NCI-H1694 treated with DMSO at 0.1 percent for 48 hours (cell line): ENCODE measurements around the gene GBP1.
"Not testable (repeated sequence)": the region's sequence is repeated elsewhere in the genome, so short reads cannot be mapped to it uniquely, and the experiment has no call there.

ENCODE experiments used
- DNase-seq: peaks from one replicate; lab custom pipeline; 2025; lab: John Stamatoyannopoulos, UW

GBP1 gene

GRCh38 chr1:89065079-89065868 lies at the start of gene GBP1:
Gene GBP1 (minus strand): TSS chr1:89065208. CDS start chr1:89063234, 1,974 bp downstream.
- DNase-seq, result no peak

DNA sequence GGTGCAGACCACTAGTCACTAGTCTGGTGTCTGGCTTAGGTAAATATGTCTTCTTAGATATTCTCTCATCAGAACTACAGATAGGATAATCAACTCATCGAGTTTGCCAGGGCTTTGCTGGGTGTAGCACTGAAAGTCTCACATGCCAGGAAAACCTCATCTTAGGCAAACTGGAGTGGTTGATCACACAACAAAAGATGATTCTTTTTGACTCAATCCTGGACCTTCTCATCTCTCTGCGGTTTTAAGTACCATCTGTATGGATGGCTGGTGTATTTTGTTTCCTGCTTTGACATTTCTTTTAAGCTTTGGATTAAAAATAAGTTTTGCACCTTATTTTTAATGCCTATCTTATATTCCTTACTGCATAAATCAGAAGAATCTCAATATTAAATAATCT lies 49.7 kb upstream of the GBP1 start:
- DNase-seq, result no peak

DNA sequence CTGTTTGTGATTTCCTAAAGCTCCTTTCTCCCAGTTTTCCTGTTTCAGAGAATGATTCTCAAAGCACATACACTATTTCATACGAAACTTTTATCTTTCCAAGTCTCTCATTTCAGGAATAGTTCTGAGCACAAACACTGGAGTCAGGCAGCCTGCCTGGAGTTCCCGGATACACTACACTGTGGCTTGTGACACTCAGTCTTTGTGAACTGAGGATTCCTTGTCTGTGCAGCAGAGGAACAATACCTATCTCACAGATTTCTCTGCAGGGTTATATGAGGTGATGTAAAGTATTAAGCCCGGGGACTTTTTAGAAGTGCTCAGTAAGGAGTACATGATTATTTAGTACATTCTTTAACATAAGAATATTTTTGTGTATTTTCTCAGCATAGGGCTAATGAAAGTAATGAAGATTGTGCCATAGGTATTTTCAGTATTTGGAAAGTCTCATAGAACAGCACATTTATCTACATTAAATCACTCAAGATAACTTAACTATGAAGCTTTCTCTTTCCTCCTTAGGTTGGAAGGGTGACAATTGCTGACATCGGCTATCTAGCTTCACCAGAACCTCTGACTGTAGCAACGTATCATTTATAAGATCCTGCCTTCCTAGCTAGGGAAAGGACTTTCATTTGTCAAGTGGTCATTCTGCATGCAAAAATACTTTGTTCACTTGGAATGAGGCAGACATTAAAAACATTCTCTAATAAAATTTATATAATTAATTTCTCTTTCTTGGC lies 48.0 kb upstream of the GBP1 start:
- DNase-seq, result no peak

GRCh38 chr1:89104687-89105086 lies 39.7 kb upstream of the GBP1 start:
- no peak for DNase-seq

DNA sequence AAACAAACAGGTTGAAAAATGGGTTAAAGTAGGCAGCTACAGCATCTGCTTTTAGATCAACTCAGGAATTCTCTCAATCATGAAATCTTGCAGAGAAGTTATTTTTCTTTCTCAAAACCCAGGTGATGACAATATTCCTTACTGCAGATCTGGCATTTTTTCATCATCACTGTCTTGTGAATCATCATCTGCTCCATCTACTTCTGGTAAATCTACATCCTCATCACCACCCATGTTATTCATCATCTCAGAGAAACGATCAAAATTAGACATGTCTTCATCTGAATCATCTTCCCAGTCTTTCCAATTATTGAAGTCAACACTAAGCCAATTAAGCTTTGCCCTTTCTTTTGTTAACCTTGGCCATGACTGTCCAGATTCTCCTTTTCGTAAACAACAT lies 39.1 kb upstream of the GBP1 start:
- DNase-seq, result no peak

GRCh38 chr1:89102021-89102420 lies 37.0 kb upstream of the GBP1 start:
- DNase-seq, result no peak

- no peak for DNase-seq
Observed at GRCh38 chr1:89100412-89100811, 35.4 kb upstream of the GBP1 start.

DNA sequence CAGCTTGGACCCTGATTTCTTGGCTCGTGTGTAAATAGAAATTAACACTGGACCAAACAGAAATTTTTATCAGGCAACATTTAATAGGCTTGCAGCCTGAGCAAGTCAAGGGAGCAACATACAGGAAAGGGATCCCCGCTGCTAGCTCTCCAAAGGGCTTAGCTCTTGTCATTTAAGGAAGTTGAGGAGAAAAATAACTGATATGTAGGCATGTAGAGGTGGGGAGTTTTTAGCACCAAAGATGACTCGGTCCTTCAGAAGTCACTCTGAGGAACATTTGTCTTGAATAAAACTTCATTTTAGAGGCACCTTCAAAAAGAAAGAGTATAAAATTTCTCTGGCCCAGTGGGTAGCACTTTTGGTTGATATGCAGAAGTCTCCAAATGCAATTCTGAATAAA lies 33.8 kb upstream of the GBP1 start:
- DNase-seq, result no peak

GRCh38 chr1:89095737-89096136 lies 30.7 kb upstream of the GBP1 start:
- DNase-seq, result no peak

GRCh38 chr1:89089962-89090361 lies 25.0 kb upstream of the GBP1 start:
- no peak for DNase-seq

- no peak for DNase-seq
Observed at GRCh38 chr1:89088572-89088971, 23.6 kb upstream of the GBP1 start.

GRCh38 chr1:89087241-89087640 lies 22.2 kb upstream of the GBP1 start:
- no peak for DNase-seq

DNA sequence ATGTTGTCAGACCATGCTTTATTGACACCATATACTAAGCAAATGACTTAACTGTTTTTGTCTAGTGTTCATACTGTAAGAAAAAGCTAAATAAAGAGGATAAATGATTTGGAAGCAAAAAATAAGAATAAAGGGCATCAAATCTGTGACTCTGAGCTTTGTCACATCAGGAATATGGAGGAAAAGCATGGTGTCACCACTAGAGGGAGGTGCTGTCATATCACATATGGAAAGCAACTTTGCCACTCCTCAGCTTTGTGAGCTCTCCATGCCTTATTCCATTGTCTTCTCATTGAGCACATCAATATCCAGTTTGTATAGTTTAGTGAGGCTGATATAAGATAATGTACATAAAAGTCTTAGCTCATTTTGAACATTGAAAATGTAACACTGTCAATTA lies 20.8 kb upstream of the GBP1 start:
- DNase-seq, result no peak

DNA sequence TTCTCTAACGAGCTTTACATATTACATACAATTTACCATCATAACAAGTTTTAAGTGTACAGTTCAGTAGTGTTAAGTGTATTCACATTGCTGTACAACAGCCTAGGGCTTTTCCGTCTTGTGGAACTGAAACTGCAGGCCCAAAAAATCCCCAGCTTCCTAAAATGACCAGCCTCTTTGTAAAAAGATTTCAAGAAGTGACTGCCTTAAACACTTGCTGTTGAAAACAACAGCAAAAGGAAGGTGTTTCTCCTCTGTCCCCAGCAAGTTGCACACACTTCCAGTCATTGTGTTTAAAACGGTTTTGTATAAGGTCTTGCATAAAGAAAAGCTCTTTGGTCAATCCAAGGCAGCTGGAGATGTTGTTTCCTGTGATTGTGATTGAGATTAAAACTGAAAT lies 16.0 kb upstream of the GBP1 start:
- DNase-seq, result no peak

DNA sequence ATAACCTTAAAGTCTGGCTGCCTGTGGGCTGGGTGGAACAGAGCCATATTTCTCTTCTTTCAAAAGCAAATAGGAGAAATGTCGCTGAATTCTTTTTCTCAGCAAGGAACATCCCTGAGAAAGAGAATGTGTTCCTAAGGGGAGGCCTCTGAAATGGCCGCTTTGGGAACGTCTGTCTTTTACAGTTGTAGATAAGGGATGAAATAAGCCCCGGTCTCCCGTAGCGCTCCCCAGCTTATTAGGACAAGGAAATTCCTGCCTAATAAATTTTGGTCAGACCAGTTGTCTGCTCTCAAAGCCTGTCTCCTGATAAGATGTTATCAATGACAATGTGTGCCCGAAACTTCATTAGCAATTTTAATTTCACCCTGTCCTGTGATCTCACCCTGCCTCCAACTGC lies 15.1 kb upstream of the GBP1 start:
- DNase-seq, result not testable (repeated sequence)

GRCh38 chr1:89072466-89073065 lies 7.6 kb upstream of the GBP1 start:
- not testable (repeated sequence) for DNase-seq

GRCh38 chr1:89070509-89070908 lies 5.5 kb upstream of the GBP1 start:
- no peak for DNase-seq

DNA sequence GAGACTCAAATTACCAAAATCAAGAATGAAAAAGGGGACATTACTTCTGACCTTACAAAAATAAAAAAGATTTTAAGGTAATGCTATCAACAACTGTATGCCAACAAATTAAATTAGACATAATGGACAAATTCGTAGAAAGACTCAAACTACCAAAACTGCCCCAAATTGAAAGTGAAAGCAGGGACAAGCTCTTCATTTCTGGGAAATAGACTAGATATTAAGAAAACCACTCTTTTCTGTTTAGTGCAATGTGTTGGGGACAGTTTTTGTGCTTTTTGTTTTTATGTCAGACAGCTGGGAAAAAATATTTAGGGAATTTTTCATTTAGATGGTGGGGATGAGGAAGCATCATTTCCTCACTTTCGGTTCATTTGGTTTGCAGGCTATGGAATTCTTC lies 4.9 kb upstream of the GBP1 start:
- DNase-seq, result no peak

GRCh38 chr1:89068291-89068690 lies 3.3 kb upstream of the GBP1 start:
- DNase-seq, result no peak

- DNase-seq, result no peak
Observed at GRCh38 chr1:89064632-89065031, 376 bp downstream of the GBP1 start.

DNA sequence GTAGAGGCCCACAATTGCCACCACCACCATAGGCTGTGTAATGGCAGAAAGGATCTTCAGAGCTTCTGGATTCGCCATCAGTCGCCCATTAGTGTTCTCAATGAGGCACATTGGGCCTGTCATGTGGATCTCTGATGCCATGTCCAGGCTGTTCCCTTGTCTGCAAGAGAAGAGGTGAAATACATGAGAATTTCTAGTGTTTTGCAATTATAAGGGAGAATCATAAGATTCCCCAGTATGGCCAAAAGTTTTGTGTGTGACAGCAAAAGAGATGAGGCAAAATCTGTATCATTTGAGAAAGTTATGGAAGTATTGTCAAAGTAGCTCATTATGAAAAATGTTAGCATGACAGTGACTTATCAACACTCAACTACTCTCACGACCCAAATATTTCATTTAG lies 1.9 kb downstream of the GBP1 start:
- DNase-seq, result no peak

- DNase-seq, result no peak
Observed at GRCh38 chr1:89060091-89060490, 4.9 kb downstream of the GBP1 start.

DNA sequence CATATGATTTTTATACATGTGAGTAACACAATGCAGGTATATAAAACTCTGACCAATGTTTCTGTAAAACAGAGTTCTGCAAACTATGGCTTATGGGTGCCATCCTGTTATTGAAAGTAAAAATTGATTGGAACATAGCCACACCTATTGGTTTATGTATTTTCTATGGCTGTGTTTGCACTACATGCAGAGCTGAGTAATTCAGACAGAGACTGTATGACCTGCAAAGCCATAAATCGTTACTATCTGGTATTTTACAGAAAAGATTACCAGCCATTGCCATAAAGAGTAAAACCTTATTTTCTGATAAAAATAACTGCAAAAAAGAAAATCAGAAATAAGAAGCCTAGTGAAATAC lies 13.1 kb downstream of the GBP1 start:
- DNase-seq, result no peak
